ENCODE data around the gene ZBTB6. TPM values are rescaled to one million over a fixed set of nuclear protein-coding genes. Genes with fewer than 3 reads are reported as not detected.
"Not testable (repeated sequence)": the region's sequence is repeated elsewhere in the genome, so short reads cannot be mapped to it uniquely, and the experiment has no call there.

The ZBTB6 gene
- total RNA-seq, 4 donors from 2014 or later = 5.2 to 10.1 (median 8.7) TPM

- peaks cover 0 to 72% (median 26%) of the 10 kb centered on the region in 4 donors for H3K36me3 ChIP-seq
- 90 to 93% methylated on average over 2 of the region's 2 CpGs for WGBS, 2 donors (ENCODE audit: low coverage in 1 of 2)
- no peaks in the 10 kb centered on the region for H3K4me1 ChIP-seq
- no peak overlapping the region for H3K4me3 ChIP-seq
- in situ Hi-C loops (cut with MboI; ENCODE audit: low pct_ligation_motif_present in 1 of 4, low pct_unique_long_range_greater_than_20kb in 1 of 4, low sequenced_read_pairs in 3 of 4) (no loop called here), intact Hi-C loops (cut with DNase I; ENCODE audit: low total_unique reads) (no loop called here)
- H3K27me3 ChIP-seq = no peaks in the 10 kb centered on the region
- no peak overlapping the region for H3K27ac ChIP-seq
- TF ChIP-seq POLR2AphosphoS5 (IDR thresholded peaks at IDR 0.05) = no peak
- no peak for TF ChIP-seq EP300 (IDR thresholded peaks at IDR 0.05; ENCODE audit: low read depth)
- TF ChIP-seq CTCF (IDR thresholded peaks at IDR 0.05) = no peak
- TF ChIP-seq POLR2A (IDR thresholded peaks at IDR 0.05) = no peak
- H3K9me3 ChIP-seq = no peaks in the 10 kb centered on the region
- DNase-seq = no peak
These were observed 30.0 kb downstream of the ZBTB6 start for GRCh38 chr9:122883125-122883524.

DNA sequence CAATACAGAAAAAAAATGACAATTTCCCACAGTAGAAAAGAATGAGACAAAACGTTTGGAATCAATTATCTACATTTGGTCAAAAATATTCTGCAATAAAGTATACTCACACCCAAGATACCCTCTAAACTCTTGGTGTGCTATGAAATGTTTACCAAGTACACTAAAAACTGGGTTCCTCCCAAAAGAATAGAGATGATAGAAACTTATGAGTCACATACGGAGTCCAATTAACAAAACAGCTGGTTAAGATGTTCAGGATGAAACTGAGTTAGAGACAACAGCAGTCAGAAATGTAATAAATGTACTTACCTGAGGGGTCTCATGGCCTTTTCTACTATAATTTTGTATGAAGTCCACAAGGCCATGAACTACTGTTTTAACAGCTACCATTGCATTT is 33.7 kb downstream of the ZBTB6 start:
- Histone ChIP-seq H3K9me3 (no peaks in the 10 kb centered on the region), H3K27ac (no peak overlapping the region), H3K36me3 (peaks cover 0 to 89% (median 45%) of the 10 kb centered on the region in 4 donors), H3K4me3 (no peak overlapping the region), H3K4me1 (no peaks in the 10 kb centered on the region), H3K27me3 (no peaks in the 10 kb centered on the region)
- intact Hi-C loops (cut with DNase I; ENCODE audit: low total_unique reads) = no loop called here
- in situ Hi-C loops (cut with MboI; ENCODE audit: low pct_ligation_motif_present in 1 of 4, low pct_unique_long_range_greater_than_20kb in 1 of 4, low sequenced_read_pairs in 3 of 4) = no loop called here
- WGBS, 2 donors (ENCODE audit: low coverage in 1 of 2) = 57 to 82% methylated on average over 2 of the region's 2 CpGs
- TF ChIP-seq EP300 (IDR thresholded peaks at IDR 0.05; ENCODE audit: low read depth) (no peak), POLR2AphosphoS5 (IDR thresholded peaks at IDR 0.05) (no peak), CTCF (IDR thresholded peaks at IDR 0.05) (no peak), POLR2A (IDR thresholded peaks at IDR 0.05) (no peak)
- DNase-seq = no peak

DNA sequence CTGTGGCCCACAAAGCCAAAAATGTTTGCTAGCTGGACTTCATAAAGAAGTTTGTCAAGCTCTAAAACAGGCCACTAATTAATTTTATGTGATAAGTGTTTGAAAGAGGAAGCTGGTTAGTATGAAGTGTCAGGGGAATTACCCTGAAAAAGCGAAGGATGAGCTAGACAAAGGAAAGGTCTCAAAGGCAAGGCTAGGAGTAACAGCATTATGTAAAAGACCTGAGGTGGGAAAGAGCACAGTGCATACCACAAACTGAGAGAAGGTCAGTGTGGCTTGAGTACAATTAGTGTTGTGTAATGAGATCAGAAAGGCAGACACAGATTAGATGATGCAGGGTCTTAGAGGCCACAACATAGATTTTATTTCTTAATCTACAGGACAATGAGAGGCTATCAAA is 37.6 kb downstream of the ZBTB6 start:
- no peak overlapping the region for H3K27ac ChIP-seq
- no peak for DNase-seq
- in situ Hi-C loops (cut with MboI; ENCODE audit: low pct_ligation_motif_present in 1 of 4, low pct_unique_long_range_greater_than_20kb in 1 of 4, low sequenced_read_pairs in 3 of 4) (no loop called here), intact Hi-C loops (cut with DNase I; ENCODE audit: low total_unique reads) (no loop called here)
- no peaks in the 10 kb centered on the region for H3K9me3 ChIP-seq
- peaks cover 0 to 79% (median 39%) of the 10 kb centered on the region in 4 donors for H3K36me3 ChIP-seq
- no peak overlapping the region for H3K4me3 ChIP-seq
- TF ChIP-seq EP300 (IDR thresholded peaks at IDR 0.05; ENCODE audit: low read depth) (no peak), CTCF (IDR thresholded peaks at IDR 0.05) (no peak), POLR2AphosphoS5 (IDR thresholded peaks at IDR 0.05) (no peak), POLR2A (IDR thresholded peaks at IDR 0.05) (no peak)
- no peaks in the 10 kb centered on the region for H3K27me3 ChIP-seq
- WGBS, 2 donors (ENCODE audit: low coverage in 1 of 2) = 63 to 66% methylated on average over 1 of the region's 1 CpG
- no peaks in the 10 kb centered on the region for H3K4me1 ChIP-seq

DNA sequence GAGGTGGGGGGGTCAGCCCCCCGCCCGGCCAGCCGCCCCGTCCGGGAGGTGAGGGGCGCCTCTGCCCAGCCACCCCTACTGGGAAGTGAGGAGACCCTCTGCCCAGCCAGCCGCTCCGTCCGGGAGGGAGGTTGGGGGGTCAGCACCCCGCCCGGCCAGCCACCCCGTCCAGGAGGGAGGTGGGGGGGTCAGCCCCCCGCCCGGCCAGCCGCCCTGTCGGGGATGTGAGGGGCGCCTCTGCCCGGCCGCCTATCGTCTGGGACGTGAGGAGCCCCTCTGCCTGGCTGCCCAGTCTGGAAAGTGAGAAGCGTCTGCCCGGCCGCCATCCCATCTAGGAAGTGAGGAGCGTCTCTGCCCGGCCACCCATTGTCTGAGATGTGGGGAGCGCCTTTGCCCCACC is 45.8 kb downstream of the ZBTB6 start:
- WGBS, 2 donors (ENCODE audit: low coverage in 1 of 2) = no CpG with 5 or more reads among the region's 27 CpGs
- H3K4me3 ChIP-seq; in situ Hi-C loops (cut with MboI; ENCODE audit: low pct_ligation_motif_present in 1 of 4, low pct_unique_long_range_greater_than_20kb in 1 of 4, low sequenced_read_pairs in 3 of 4); H3K9me3 ChIP-seq; DNase-seq; H3K4me1 ChIP-seq; intact Hi-C loops (cut with DNase I; ENCODE audit: low total_unique reads); H3K27me3 ChIP-seq; H3K27ac ChIP-seq: not testable (repeated sequence)
- peaks cover 0 to 14% (median 5%) of the 10 kb centered on the region in 4 donors for H3K36me3 ChIP-seq

DNA sequence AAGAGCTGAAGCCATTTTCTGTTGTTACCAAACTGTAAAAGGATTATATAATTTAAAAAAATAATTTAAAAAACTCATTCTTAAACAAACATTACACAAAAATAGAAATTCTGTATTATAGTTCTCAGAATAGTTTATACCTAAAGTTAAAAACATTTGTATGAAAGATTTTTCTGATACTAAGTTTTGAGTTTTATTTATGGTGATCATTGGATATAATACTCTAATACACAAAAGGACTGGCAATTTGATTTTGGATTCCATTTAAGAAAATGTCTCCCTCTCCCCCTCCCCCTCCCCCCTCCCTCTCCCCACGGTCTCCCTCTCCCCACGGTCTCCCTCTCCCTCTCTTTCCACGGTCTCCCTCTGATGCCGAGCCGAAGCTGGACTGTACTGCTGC is 47.0 kb downstream of the ZBTB6 start:
- no peak for DNase-seq
- TF ChIP-seq POLR2A (IDR thresholded peaks at IDR 0.05) (no peak), EP300 (IDR thresholded peaks at IDR 0.05; ENCODE audit: low read depth) (no peak), POLR2AphosphoS5 (IDR thresholded peaks at IDR 0.05) (no peak), CTCF (IDR thresholded peaks at IDR 0.05) (no peak)
- no peak overlapping the region for H3K27ac ChIP-seq
- no peaks in the 10 kb centered on the region for H3K4me1 ChIP-seq
- no peak overlapping the region for H3K4me3 ChIP-seq
- H3K9me3 ChIP-seq = no peaks in the 10 kb centered on the region
- H3K36me3 ChIP-seq = peaks cover 0 to 19% (median 5%) of the 10 kb centered on the region in 4 donors
- intact Hi-C loops (cut with DNase I; ENCODE audit: low total_unique reads) = no loop called here
- WGBS, 2 donors (ENCODE audit: low coverage in 1 of 2) = 75% methylated on average over 3 of the region's 5 CpGs; no CpG with 5 or more reads in 1 of the 2 donors
- H3K27me3 ChIP-seq = no peaks in the 10 kb centered on the region
- in situ Hi-C loops (cut with MboI; ENCODE audit: low pct_ligation_motif_present in 1 of 4, low pct_unique_long_range_greater_than_20kb in 1 of 4, low sequenced_read_pairs in 3 of 4) = no loop called here
